Small intestine (tissue), 7 donors: Measurements from ENCODE around the gene CAPN10. TPM values are rescaled to one million over a fixed set of nuclear protein-coding genes. Genes with fewer than 3 reads are reported as not detected.

Experiments
- DNase-seq, 2 donors: peaks; one replicate each; pipeline versions ENCODE4 v3.0.0 to v3.0.0-alpha.2; 2013
- FAIRE-seq: peaks from 2 replicates; lab custom pipeline; 2012; peaks lifted over from hg19 to GRCh38; lab: Jason Lieb, UNC
- H3K27ac ChIP-seq, 3 donors: one replicate each; pipeline ENCODE4 v1.5.1; 2013; ENCODE audit warnings: low read length in 2 of 3, mild to moderate bottlenecking in 2 of 3, control low read depth in 1 of 3, inconsistent platforms in 1 of 3, low read depth in 1 of 3, moderate library complexity in 1 of 3
- H3K27me3 ChIP-seq, 3 donors: one replicate each; pipeline ENCODE4 v1.6.1; 2013; ENCODE audit warnings: low read length in 3 of 3, inconsistent platforms in 1 of 3; ENCODE audit not compliant: control insufficient read depth in 3 of 3, insufficient read depth in 3 of 3
- H3K36me3 ChIP-seq, 3 donors: one replicate each; pipeline ENCODE4 v1.6.1; 2013; ENCODE audit warnings: low read length in 3 of 3, inconsistent platforms in 1 of 3, low read depth in 1 of 3, mild to moderate bottlenecking in 1 of 3, moderate library complexity in 1 of 3; ENCODE audit not compliant: control insufficient read depth in 3 of 3, insufficient read depth in 2 of 3
- H3K4me1 ChIP-seq, 3 donors: one replicate each; pipeline ENCODE4 v1.6.1; 2013; ENCODE audit warnings: low read length in 2 of 3, inconsistent platforms in 1 of 3, low read depth in 1 of 3, mild to moderate bottlenecking in 1 of 3, moderate library complexity in 1 of 3; ENCODE audit not compliant: control insufficient read depth in 3 of 3, insufficient read depth in 2 of 3
- H3K4me3 ChIP-seq, 3 donors: one replicate each; pipeline ENCODE4 v1.5.1; 2013; ENCODE audit warnings: low read length in 3 of 3, control low read depth in 1 of 3, inconsistent platforms in 1 of 3, low read depth in 1 of 3, mild to moderate bottlenecking in 1 of 3, moderate library complexity in 1 of 3
- H3K9me3 ChIP-seq, 2 donors: one replicate each; pipeline ENCODE4 v1.6.1; 2013; ENCODE audit warnings: low read depth in 1 of 2, low read length in 1 of 2; ENCODE audit not compliant: control insufficient read depth in 2 of 2, insufficient read depth in 1 of 2
- whole genome bisulfite sequencing, 3 donors: extraction: QIAGEN DNeasy Blood & Tissue Kit; methylation state at CpG; one replicate each; pipeline ENCODE4 v1.1.7; 2013; 5-methylcytosine and 5-hydroxymethylcytosine counted together
- polyA plus RNA-seq, 4 donors: library from polyadenylated mRNA; stranded (reverse) in 3 of 4; unstranded in 1 of 4; fragments of 200-250 nt in 3 of 4; fragments of 120-200 nt in 1 of 4; gene quantifications; one replicate each; pipeline versions ENCODE4 v1.2.1 to v1.2.3, GENCODE V29; 2013
- donor health status: healthy with polysubstance abuse.
- donor health status: control.
- donor health status: control.
- donor health status: Bipolar disorder and iron deficiency.
- donor health status: healthy.

The CAPN10 gene
- polyA plus RNA-seq, 4 donors, result 19.7 to 33.8 (median 32.1) TPM

- H3K4me3 ChIP-seq, result no peak overlapping the region
- FAIRE-seq (no peak), DNase-seq (no peak)
- H3K36me3 ChIP-seq, result peaks cover 0 to 84% (median 9%) of the 10 kb centered on the region in 3 donors
- H3K27me3 ChIP-seq, result no peaks in the 10 kb centered on the region
- peaks cover 0 to 18% (median 0%) of the 10 kb centered on the region in 3 donors for H3K4me1 ChIP-seq
- peaks cover 0 to 11% of the 10 kb centered on the region in 2 donors for H3K9me3 ChIP-seq
- WGBS, 3 donors, result 90 to 92% (median 90%) methylated on average over 17 of the region's 17 CpGs
- H3K27ac ChIP-seq, result no peak overlapping the region
Measured at GRCh38 chr2:240627736-240628506, 41.4 kb downstream of the CAPN10 start.

- no peaks in the 10 kb centered on the region for H3K27me3 ChIP-seq
- DNase-seq, result no peak
- WGBS, 3 donors, result 87 to 91% (median 89%) methylated on average over 7 of the region's 7 CpGs
- no peak for FAIRE-seq
- no peak overlapping the region for H3K4me3 ChIP-seq
- no peak overlapping the region for H3K27ac ChIP-seq
- H3K4me1 ChIP-seq, result peaks cover 0 to 18% (median 0%) of the 10 kb centered on the region in 3 donors
- peaks cover 0 to 12% of the 10 kb centered on the region in 2 donors for H3K9me3 ChIP-seq
- H3K36me3 ChIP-seq, result peaks cover 0 to 79% (median 7%) of the 10 kb centered on the region in 3 donors
Measured at GRCh38 chr2:240628507-240628807, 41.9 kb downstream of the CAPN10 start.

GRCh38 chr2:240628808-240629618, 42.5 kb downstream of the CAPN10 start:
- 73 to 79% (median 75%) methylated on average over 20 of the region's 20 CpGs for WGBS, 3 donors
- DNase-seq (no peak), FAIRE-seq (no peak)
- peaks cover 0 to 18% (median 0%) of the 10 kb centered on the region in 3 donors for H3K4me1 ChIP-seq
- H3K27ac ChIP-seq, result no peak overlapping the region
- H3K36me3 ChIP-seq, result peaks cover 0 to 76% (median 7%) of the 10 kb centered on the region in 3 donors
- H3K9me3 ChIP-seq, result peaks cover 0 to 17% of the 10 kb centered on the region in 2 donors
- H3K4me3 ChIP-seq, result no peak overlapping the region
- no peaks in the 10 kb centered on the region for H3K27me3 ChIP-seq

DNA sequence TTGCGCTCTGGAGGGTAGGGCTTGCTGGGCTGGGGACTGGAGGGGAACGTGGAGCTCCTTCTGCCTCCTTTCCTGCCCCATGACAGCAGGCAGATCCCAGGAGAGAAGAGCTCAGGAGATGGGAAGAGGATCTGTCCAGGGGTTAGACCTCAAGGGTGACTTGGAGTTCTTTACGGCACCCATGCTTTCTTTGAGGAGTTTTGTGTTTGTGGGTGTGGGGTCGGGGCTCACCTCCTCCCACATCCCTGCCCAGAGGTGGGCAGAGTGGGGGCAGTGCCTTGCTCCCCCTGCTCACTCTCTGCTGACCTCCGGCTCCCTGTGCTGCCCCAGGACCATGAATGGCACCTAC, 43.1 kb downstream of the CAPN10 start:
- no peak overlapping the region for H3K4me3 ChIP-seq
- FAIRE-seq (no peak), DNase-seq (no peak)
- peaks cover 0 to 18% (median 0%) of the 10 kb centered on the region in 3 donors for H3K4me1 ChIP-seq
- H3K27ac ChIP-seq, result no peak overlapping the region
- H3K27me3 ChIP-seq, result no peaks in the 10 kb centered on the region
- 76 to 97% (median 86%) methylated on average over 4 to 5 of the region's 5 CpGs for WGBS, 3 donors
- peaks cover 0 to 22% of the 10 kb centered on the region in 2 donors for H3K9me3 ChIP-seq
- H3K36me3 ChIP-seq, result peaks cover 0 to 72% (median 7%) of the 10 kb centered on the region in 3 donors

DNA sequence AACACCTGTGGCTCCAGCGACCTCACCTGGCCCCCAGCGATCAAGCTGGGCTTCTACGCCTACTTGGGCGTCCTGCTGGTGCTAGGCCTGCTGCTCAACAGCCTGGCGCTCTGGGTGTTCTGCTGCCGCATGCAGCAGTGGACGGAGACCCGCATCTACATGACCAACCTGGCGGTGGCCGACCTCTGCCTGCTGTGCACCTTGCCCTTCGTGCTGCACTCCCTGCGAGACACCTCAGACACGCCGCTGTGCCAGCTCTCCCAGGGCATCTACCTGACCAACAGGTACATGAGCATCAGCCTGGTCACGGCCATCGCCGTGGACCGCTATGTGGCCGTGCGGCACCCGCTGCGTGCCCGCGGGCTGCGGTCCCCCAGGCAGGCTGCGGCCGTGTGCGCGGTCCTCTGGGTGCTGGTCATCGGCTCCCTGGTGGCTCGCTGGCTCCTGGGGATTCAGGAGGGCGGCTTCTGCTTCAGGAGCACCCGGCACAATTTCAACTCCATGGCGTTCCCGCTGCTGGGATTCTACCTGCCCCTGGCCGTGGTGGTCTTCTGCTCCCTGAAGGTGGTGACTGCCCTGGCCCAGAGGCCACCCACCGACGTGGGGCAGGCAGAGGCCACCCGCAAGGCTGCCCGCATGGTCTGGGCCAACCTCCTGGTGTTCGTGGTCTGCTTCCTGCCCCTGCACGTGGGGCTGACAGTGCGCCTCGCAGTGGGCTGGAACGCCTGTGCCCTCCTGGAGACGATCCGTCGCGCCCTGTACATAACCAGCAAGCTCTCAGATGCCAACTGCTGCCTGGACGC, 43.6 kb downstream of the CAPN10 start:
- Histone ChIP-seq H3K4me1 (peaks cover 0 to 18% (median 0%) of the 10 kb centered on the region in 3 donors), H3K4me3 (no peak overlapping the region), H3K36me3 (peaks cover 0 to 72% (median 7%) of the 10 kb centered on the region in 3 donors), H3K9me3 (peaks cover 0 to 27% of the 10 kb centered on the region in 2 donors), H3K27me3 (no peaks in the 10 kb centered on the region), H3K27ac (no peak overlapping the region)
- DNase-seq, result no peak
- 93 to 94% (median 94%) methylated on average over 50 of the region's 50 CpGs for whole genome bisulfite sequencing, 3 donors
- FAIRE-seq, result no peak

DNA sequence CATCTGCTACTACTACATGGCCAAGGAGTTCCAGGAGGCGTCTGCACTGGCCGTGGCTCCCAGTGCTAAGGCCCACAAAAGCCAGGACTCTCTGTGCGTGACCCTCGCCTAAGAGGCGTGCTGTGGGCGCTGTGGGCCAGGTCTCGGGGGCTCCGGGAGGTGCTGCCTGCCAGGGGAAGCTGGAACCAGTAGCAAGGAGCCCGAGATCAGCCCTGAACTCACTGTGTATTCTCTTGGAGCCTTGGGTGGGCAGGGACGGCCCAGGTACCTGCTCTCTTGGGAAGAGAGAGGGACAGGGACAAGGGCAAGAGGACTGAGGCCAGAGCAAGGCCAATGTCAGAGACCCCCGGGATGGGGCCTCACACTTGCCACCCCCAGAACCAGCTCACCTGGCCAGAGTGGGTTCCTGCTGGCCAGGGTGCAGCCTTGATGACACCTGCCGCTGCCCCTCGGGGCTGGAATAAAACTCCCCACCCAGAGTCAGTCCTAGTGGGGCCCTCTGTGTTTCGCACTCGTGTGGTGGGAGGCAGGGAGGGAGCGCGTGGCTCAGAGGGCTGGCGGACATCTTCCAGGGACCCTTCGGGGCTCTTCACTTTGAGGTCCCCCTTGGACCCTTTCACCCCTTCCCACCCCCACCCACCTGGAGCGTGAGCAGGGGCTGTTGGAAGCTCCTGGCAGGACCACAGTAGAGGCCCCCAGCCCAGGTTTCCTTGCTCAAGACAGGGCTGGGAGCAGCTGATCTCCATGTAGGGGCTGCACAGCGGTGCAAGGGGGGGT, 44.4 kb downstream of the CAPN10 start:
- DNase-seq (no peak), FAIRE-seq (no peak)
- H3K27ac ChIP-seq, result no peak overlapping the region
- H3K27me3 ChIP-seq, result no peaks in the 10 kb centered on the region
- peaks cover 0 to 71% (median 7%) of the 10 kb centered on the region in 3 donors for H3K36me3 ChIP-seq
- H3K9me3 ChIP-seq, result peaks cover 0 to 33% of the 10 kb centered on the region in 2 donors
- H3K4me3 ChIP-seq, result no peak overlapping the region
- 91 to 95% (median 94%) methylated on average over 19 to 21 of the region's 21 CpGs for WGBS, 3 donors
- H3K4me1 ChIP-seq, result peaks cover 0 to 18% (median 0%) of the 10 kb centered on the region in 3 donors

DNA sequence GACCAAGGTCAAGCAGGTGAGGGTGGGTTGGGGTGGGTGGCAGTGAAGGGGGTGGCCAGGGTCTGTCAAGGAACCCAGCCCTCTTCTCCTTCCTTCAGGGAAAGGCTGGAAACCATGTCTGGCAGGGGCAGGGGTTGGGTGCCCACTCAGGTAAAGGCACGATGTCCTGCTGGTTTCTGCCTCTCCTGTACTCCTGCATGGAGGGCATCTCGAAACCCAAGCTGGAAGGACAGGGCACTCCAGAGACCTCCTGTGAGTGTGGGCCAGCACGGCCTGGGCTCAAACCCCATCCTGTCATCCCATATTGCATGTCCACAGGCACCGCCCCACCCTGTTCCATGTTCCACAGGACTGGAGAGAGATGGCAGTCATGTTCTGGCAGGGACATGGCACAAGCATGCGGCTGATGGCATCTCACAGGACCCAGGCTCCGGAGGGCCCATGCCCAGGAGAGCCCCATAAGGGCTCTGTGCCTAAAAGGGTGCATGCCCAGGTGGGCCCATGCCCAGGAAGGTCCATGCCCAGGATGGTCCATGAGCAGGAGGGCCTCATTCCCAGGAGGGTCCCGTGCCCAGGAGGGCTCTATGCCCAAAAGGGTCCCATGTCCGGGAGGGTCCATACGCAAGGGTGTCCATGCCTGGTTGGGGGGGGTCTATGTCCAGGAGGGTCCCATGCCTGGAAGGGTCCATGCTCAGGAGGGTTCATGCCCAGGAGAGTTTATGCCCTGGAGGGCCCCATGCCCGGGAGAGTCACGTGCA, 45.2 kb downstream of the CAPN10 start:
- no peaks in the 10 kb centered on the region for H3K27me3 ChIP-seq
- no peak overlapping the region for H3K4me3 ChIP-seq
- 92 to 95% (median 93%) methylated on average over 11 of the region's 11 CpGs for WGBS, 3 donors
- peaks cover 0 to 66% (median 7%) of the 10 kb centered on the region in 3 donors for H3K36me3 ChIP-seq
- FAIRE-seq (no peak), DNase-seq (no peak)
- H3K27ac ChIP-seq, result no peak overlapping the region
- peaks cover 0 to 33% of the 10 kb centered on the region in 2 donors for H3K9me3 ChIP-seq
- H3K4me1 ChIP-seq, result peaks cover 0 to 12% (median 0%) of the 10 kb centered on the region in 3 donors
